GM21447 (cell line): Measurements from ENCODE around the gene CERK.
"Not testable (repeated sequence)": the region's sequence is repeated elsewhere in the genome, so short reads cannot be mapped to it uniquely, and the experiment has no call there.

ENCODE experiments used
- ATAC-seq: cut with Tn5 transposase; IDR thresholded peaks from one replicate; pipeline ENCODE4 v1.9.1; 2021; ENCODE audit not compliant: unreplicated experiment

The CERK gene

DNA sequence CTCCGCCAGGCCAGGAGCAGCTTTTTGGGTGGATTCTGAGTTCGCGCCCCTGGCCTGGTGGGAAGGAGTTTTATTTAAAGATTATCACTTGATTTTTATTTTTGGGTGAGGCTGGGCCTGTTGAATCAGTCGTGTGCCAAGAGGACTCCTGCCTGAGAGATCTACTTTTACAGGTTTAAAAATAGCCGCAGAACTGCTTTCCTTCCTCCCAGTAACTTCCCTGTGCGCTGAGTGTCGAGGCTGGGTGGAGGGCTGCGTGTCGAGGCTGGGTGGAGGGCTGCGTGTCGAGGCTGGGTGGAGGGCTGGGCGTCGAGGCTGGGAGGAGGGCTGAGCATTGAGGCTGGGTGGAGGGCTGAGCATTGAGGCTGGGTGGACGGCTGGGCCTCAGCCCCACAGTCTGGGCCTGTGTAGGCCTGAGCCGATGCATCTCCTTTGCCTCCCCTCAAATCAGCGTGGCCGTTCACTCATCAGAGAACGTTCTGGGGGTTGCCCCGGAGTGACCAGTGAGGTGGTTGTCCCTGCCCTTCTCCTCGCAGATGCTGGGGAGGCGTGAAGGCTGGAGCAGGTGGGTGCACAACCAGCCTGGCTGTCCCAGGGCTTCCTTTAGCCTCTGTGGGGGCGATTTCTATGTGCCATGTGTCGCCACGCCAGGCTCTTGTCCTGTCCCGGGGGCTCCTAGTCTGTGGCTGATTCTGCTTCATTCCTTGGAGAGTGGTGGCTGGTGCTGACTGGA, 87.8 kb downstream of the CERK start:
- no peak for ATAC-seq

DNA sequence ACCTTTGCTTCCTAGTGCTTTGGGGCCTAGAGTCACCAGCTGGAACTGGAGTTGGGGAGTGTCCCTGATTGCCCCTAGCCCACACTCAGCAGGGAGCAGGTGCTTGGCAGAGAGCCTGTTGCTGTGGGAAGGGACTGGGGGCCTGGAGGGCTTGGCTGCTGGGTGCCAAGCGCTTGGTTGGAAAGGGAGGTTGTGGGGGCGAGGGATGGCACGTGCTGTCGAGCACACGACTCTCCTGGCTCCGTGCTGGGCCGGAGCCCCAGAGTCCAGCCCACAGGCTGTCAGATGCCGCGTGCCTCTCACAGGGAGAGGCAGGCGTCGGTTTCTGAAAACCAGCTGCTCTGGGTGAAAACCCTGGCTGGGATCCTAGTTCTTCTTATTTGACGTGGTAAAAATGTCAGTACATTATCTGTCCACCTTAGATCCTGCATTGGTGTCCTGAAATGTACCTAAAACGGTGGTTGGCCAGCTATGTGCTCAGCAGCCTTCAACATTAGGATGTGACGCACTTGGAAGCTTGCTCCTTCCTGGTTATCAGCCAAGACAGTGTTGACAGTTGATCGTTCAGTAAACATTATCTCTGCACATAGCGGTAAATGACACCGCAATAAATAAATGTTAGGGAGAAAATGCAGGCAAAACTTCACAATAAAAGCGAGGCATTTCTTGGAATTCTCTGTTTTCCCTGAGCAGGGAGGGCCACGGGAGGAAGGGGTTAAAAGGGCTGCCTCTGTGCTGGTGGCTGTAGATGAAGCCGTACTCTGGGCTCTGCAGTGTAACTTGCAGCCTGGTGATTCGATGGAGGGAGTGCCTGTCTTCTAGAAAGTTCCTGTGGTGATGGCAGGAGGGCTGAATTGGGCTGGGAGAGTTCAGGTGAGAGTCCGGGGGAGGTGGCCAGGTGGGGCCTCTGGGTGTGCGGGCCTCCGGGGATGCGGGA, 88.6 kb downstream of the CERK start:
- ATAC-seq = no peak

DNA sequence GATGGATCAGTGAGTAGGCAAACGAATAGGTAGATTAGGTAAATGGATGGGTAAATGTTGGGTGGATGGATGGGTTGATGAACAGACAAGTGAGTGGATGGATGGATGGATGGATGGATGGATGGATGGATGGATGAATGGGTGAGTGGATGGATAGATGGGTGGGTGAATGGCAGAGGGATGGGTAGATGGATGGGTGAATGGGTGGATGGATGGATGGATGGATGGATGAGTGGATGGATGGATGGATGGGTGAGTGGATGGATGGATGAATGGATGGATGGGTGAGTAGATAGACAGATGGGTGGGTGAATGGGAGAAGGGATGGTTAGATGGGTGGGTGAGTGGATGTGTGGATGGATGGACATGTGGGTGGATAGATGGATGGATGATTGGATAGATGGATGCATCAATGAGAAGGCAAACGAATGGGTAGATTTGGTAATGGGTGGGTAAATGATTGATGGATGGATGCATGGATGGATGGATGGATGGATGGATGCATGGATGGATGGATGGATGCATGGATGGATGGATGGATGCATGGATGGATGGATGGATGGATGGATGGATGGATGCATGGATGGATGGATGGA, 89.7 kb downstream of the CERK start:
- ATAC-seq = not testable (repeated sequence)

DNA sequence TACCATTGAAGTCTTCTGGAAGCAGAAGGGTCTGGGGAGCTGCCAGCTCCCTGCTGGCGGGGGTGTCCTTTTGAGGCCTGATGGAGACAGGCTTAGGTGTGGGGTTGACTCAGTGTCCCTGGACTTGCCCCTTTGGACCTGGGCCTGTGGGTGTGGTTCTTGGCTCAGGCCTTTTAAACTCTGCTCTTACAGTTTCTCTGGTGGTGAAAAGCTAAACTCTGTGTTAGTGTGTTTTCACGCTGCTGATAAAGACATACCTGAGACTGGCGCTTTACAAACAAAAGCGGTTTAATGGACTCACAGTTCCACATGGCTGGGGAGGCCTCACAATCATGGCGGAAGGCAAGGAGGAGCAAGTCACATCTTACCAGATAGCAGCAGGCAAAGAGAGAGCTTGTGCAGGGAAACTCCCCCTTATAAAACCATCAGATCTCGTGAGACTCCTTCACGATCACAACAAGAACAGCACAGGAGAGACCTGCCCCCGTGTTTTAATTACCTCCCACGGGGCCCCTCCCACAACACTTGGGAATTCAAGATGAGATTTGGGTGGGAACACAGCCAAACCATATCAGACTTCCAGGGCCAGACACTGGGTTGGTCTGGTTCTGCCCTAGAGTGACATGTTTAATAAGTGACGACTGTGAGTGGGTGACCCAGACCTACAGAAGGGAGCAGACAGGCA, 91.4 kb downstream of the CERK start:
- no peak for ATAC-seq

DNA sequence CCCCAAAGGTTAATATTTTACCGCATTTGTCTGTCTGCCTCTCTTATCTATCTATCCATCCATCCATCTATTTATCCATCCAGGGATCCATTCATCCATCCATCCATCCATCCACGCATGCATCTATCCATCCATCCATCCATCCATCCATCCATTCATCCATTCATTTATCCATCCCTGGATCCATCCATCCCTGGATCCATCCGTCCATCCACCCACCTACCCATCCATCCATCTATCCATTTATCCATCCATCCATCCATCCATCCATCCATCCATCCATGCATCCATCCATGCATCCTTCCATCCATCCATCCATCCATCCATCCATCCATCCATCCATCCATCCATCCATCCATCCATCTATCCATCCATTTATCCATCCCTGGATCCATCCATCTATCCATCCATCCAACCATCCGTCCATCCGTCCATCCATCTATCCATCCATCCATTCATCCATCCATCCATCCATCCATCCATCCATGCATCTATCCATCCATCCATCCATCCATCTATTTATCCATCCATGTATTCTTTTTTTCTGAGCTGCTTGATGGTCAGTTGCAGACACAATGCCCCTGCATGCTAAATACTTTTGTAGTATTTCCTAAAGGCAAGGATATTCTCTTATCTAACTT, 95.1 kb downstream of the CERK start:
- ATAC-seq = not testable (repeated sequence)

DNA sequence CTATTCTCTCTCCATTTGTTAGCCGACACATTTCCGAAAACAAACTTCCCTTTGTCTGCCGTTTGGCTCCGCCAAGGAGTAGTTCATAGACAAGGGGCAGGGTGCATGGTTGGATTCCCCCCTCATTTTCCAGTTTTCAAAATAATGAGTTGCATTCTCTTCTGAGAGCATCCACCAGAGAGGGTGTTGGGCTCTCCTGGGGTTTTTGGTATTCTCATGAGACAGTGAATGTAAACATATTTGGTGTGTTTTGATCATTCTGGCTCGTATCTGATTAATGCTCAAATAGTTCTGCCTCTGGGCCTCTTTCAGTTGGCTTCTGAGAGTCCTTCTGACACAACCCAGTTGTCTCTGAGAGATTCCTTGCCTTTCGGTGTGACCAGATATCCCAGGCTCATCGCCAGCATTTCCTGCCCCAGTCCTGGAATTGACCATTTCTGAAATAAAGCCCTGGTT, 96.2 kb downstream of the CERK start:
- ATAC-seq = no peak

- ATAC-seq = no peak
Measured at GRCh38 chr22:46640293-46641055, 97.6 kb downstream of the CERK start.

GRCh38 chr22:46639843-46640242, 98.2 kb downstream of the CERK start:
- ATAC-seq = no peak

GRCh38 chr22:46638601-46639431, 99.2 kb downstream of the CERK start:
- ATAC-seq = no peak

DNA sequence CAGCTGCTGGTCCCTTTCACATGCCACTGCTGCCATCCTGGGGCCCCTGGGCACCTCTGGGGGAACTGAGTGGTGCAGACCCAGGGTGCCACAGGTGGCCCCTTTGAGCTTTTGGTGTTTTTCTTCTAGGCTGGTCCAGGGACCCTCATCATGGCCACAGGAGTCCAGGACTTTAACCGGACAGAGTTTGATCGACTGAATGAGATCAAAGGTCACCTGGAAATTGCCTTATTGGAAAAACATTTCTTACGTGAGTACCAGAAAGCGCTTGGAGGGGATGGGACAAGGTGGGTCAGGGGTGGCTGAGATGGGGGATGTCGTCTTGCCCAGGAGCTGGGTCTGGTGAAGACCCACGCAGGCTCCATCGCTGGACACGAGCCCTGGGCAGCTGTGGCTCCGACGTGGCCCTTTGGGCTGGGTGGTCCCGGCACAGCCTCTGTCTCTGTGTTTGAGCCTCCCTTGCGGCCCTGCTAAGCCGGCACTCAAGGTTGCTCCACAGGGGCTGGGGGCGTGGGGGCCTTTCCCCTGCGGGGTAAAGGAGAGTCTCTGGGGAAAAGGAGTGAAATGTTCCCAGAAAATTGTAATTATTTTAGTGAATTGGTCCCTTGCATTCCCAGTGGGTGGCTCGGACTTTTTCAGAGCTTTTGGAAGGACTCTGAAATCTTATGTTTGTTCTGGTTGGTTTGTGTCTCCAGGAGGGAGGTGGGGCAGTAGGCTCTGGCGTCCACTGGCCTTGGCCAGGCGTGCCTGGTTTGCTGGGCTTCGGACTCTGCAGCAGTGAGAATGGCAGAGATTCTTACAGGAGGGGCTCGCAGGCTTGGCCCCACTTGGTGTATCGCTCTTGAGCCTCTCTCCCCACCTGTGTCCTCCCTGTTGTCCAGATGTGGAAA, 100.1 kb downstream of the CERK start:
- no peak for ATAC-seq

DNA sequence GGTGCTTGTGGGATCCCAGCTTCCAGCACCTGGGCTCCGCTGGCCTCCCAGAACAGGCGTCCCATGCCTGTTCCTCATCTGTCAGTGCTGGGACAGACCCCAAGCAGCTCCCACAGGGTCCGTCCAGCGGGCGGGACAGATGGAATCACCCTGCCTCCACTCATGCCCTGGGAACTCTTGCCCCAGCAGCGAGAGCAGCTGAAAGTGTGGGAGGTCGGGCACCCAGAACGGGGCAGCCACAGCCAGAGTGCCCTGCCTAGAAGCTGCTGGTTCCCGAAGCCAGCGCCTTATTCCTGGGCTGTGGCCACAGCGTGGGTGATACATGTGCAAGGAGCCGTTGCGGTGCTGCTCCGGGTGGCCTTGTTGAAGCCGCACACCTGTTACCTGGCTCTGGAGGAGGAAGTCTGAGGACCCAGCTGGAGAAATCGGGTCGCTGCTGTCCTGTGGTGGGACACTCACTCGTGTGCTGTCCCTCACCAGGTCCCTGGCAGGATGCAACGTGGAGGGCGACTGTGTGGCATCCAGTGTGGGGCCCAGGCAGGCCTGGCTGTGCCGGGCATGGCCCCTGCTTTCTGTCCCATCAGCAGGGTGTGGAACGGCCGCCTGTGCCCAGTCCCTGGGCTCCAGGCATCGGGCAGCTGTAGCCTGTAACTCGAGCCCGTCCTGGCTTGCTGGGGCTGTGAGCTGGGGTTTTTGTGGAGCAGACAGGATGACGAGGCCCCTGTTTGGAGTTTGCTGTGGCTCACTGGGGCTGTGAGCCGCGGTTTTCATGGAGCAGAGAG, 101.6 kb downstream of the CERK start:
- no peak for ATAC-seq

- ATAC-seq = no peak
Measured at GRCh38 chr22:46635756-46636155, 102.3 kb downstream of the CERK start.

DNA sequence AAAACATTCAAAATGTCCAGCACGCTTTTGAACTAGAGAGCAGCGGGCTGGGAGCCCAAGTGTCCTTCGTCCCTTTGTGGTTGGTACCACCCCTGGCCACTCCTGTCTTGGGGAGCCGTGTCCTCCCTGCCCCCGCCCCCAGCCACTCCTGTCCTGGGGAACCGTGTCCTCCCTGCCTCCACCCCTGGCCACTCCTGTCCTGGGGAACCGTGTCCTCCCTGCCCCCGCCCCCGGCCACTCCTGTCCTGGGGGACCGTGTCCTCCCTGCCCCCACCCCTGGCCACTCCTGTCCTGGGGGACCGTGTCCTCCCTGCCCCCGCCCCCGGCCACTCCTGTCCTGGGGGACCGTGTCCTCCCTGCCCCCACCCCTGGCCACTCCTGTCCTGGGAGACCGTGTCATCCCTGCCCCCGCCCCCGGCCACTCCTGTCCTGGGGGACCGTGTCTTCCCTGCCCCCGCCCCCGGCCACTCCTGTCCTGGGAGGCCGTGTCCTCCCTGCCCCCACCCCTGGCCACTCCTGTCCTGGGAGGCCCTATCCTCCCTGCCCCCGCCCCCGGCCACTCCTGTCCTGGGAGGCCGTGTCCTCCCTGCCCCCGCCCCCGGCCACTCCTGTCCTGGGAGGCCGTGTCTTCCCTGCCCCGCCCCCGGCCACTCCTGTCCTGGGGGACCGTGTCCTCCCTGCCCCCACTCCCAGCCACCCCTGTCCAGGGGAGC, 102.9 kb downstream of the CERK start:
- ATAC-seq = not testable (repeated sequence)
